SW480 (cell line): ENCODE measurements around the gene FAM124B.

ENCODE experiments used
- DNase-seq: peaks from one replicate; pipeline ENCODE4 v3.0.0-alpha.2; 2016; ENCODE audit warnings: low spot score

The FAM124B gene

DNA sequence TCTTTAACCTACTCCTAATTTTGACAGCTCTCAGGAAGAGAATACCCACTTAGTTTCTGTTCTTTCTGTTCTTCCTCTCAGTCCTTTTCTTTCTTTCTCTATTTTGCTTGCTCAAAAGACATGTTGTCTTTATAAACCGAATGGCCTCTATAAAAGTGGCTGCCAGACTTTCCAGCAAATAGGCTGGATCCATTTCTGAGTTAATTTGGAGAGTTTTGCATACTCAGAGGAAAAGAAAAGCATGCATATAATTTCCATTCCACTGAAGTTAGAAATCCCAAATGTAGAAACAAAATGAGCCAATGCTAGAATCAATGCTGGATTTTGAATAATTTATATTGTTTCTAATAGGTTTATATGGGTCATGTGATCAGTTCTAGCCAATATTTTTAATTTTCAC is 65.9 kb downstream of the FAM124B start:
- no peak for DNase-seq

- DNase-seq, result no peak
These were observed 67.2 kb downstream of the FAM124B start for GRCh38 chr2:224334726-224335125.

GRCh38 chr2:224333726-224334482 is 68.0 kb downstream of the FAM124B start:
- DNase-seq, result no peak

DNA sequence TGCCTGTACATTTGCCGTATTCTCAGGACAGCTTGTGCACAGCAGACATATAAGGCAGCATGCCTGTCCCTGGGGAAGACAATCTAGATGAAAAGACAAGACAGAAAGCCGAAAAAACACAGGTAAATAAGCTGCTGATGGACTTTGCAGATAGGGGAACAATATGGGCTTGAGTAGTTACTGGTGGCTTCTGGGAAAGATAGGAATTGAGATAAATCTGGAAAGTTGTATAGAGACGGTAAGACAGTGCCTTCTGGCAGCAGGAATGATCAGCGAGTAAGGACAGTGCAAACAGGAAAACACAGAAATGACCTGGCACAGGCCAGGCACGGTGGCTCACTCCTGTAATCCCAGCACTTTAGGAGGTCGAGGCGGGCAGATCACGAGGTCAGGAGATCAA is 70.2 kb downstream of the FAM124B start:
- DNase-seq, result no peak

GRCh38 chr2:224328798-224329197 is 73.1 kb downstream of the FAM124B start:
- DNase-seq, result no peak
